ENCODE measurements around the gene IL17C.

The IL17C gene

DNA sequence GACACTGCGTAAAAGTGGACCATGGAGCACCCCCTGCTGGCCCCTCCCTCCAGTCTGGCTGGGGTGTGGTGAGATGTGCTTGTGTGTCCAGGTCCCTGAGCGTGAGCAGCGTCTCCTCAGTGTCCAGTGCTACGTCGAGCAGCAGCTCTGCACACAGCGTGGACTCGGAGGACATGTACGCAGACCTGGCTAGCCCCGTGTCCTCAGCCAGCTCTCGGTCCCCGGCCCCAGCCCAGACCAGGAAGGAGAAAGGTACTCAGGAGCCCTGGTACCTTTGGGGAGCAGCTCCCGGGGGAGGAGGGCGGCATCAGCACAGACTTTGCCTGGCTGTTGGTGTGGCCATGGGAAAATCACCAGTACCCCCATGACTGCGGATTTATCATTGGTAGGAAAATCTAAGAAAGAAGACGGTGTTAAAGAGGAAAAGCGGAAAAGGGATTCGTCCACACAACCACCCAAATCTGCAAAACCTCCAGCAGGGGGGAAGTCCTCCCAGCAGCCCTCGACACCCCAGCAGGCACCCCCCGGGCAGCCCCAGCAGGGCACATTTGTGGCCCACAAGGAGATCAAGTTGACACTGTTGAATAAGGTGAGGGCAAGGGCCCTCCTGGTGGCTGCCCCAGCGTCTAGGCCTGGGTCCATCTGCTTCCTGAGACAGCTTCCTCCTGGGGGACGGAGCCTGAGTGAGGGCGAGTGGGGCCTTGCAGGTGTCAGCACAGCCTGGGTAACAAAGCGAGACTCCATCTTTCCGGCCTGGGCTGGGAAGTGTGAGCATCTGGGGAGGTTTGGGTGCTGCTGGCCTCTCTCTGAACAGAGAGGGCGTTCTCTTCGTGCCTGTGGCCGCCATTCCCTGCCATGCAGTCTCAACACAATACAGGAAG is 10.6 kb upstream of the IL17C start:
- no peak for DNase-seq (ENCODE audit: low read depth)

- no peak for DNase-seq (ENCODE audit: low read depth)
These were observed 9.8 kb upstream of the IL17C start for GRCh38 chr16:88628512-88628974.

DNA sequence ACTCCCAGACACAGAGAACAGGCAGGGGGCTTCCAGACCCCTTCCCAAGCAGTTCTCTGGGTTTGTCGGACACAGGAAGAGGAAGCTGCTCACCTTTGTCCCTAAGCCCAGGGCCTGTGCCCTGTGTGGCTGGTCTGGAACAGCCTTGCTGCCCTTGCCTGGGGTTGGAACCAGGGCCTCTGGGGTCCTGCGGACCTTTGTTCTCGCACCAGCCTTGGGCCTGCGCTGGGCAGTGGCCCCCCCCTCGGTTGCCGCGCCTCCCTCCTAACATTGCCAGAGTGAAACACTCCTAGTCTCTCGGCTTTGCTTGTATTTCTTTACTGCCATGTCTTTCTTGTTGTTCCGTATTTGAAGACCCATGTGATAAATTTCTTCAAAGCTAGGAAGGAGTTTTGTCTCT is 8.5 kb upstream of the IL17C start:
- DNase-seq (ENCODE audit: low read depth) = no peak

DNA sequence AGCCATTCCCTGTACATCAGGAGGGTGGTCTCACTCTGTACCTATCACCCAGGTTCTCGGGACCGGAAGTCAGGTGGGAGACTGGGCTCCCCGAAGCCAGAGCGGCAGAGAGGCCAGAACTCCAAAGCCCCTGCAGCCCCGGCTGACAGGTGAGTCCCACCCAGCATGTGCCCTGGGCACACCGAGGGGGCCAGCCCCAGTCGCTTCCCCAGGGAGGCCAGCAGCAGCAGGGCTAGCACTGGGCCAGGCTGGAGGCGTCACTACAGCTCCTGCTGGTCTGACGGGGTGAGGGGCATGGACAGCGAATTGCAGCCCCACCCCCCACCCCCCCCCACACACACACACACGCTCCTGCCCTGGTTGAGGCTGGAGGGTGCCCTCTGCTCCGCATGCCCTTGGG is 7.9 kb upstream of the IL17C start:
- no peak for DNase-seq (ENCODE audit: low read depth)

GRCh38 chr16:88630941-88631340 is 7.4 kb upstream of the IL17C start:
- DNase-seq (ENCODE audit: low read depth) = no peak

- no peak for DNase-seq (ENCODE audit: low read depth)
These were observed 7.0 kb upstream of the IL17C start for GRCh38 chr16:88631384-88631783.

- DNase-seq (ENCODE audit: low read depth) = no peak
These were observed 6.3 kb upstream of the IL17C start for GRCh38 chr16:88631920-88632586.

GRCh38 chr16:88632587-88632930 is 5.8 kb upstream of the IL17C start:
- no peak for DNase-seq (ENCODE audit: low read depth)

GRCh38 chr16:88633684-88634140 is 4.7 kb upstream of the IL17C start:
- peak; percentile 18 for DNase-seq (ENCODE audit: low read depth)

GRCh38 chr16:88634141-88634993 is 4.0 kb upstream of the IL17C start:
- DNase-seq (ENCODE audit: low read depth) = peak; percentile 14

- no peak for DNase-seq (ENCODE audit: low read depth)
These were observed 3.2 kb upstream of the IL17C start for GRCh38 chr16:88634994-88635670.

DNA sequence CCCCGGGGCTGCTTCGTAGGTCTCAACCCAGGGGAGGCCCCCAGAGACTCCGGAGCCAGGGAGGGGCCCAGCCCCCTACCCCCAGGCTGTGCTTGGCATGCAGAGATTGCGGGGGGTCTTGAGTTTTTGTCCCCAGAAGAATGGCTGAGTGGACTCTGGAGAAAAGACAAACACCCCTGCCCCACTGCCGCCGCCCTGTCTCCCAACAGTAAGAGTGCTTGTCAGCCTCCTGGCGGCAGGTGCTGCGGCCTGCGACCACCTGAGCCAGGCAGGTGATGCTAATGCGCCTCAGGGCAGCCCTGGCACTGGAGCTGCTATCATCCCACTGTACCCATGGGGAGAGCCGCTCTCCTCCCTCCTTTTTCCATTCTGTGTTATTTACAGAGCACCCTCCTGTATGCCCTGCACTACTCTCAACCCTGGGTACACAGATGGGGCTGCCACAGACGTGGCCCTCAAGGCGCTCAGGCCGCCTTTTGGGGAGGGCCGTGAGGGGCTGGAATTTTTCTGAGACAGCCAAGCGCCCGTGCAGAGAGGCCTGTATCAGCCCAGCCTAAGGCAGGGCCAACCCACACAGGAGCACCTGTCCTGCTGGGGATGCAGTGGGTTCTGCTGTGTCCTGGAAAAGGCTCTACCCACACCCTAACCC is 2.6 kb upstream of the IL17C start:
- no peak for DNase-seq (ENCODE audit: low read depth)

- DNase-seq (ENCODE audit: low read depth) = no peak
These were observed 1.7 kb upstream of the IL17C start for GRCh38 chr16:88636488-88637265.

- DNase-seq (ENCODE audit: low read depth) = no peak
These were observed 1.1 kb downstream of the IL17C start for GRCh38 chr16:88639231-88640038.

DNA sequence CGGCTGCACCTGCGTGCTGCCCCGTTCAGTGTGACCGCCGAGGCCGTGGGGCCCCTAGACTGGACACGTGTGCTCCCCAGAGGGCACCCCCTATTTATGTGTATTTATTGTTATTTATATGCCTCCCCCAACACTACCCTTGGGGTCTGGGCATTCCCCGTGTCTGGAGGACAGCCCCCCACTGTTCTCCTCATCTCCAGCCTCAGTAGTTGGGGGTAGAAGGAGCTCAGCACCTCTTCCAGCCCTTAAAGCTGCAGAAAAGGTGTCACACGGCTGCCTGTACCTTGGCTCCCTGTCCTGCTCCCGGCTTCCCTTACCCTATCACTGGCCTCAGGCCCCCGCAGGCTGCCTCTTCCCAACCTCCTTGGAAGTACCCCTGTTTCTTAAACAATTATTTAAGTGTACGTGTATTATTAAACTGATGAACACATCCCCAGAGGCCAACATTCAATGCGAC is 1.7 kb downstream of the IL17C start:
- DNase-seq (ENCODE audit: low read depth) = no peak

DNA sequence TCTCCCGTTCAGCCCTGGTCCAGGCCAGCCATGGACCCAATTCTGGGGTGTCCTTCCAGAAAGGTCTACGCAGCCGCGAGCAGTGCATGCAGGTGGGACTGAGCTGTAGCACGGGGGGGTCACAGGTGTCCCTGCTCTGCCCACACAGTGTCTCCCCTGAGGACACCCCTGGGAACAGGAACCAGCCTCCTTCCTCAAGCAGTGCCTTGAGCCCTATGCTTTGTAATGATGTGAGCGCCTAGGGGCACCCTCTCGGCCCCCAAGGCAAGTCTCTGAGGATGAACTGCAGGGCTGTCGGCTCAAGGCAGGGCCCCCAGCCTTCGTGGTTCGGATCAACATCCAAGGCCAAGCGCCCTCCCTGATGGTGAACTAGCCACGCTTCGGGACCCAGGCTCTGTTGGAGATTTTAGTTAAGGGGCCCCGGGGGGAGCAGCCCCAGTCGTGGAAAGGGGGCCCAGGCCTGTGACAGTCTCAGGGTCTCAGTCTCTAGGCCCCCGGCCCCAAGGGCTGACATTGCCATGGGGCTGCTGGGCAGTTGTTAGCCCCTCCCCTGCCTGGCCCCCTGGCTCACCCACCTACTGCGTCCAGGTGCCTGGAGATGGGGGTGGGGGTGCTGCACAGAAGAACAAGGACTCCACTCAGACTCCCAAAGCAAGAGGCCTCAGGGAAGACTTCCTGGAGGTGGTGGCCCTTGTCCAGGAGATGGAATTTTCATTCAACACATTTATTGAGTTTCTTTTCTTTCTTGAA is 2.3 kb downstream of the IL17C start:
- no peak for DNase-seq (ENCODE audit: low read depth)

DNA sequence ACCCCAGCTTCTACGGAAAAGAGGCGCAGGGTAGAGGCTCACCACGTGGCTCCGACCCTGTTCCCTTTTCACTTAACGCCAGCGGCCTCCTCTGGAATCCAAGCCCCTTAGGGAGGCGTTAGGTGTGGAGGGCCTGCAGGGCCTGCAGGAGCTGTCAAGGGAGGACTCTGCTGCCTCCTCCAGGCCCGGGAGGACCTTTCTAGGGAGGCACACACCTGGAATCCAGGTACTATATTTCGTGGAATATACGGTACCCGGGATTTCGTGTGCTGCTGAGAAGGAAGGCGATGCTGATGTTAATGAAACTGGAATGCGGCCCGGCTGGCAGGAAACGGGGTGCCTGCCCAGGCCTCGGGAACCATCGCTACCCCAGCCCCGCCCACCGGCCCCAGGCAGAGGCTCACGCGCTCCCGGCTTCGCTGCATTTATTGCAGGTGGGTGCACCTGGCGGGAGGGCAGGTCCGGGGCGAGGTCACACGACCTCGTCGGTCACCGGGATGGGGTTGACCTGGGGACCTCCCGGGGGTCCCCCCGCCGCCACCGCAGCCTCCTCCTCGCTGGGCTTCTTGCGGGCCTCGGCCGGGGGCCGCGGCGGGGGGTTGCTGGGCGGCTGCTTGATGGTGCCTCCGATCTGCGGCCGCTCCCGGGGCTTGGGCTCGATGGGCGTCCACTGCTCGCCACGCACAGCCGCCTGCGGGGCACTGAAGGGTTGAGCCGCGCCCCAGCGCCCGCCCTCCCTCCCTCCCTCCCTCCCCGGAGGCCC is 4.7 kb downstream of the IL17C start:
- no peak for DNase-seq (ENCODE audit: low read depth)

DNA sequence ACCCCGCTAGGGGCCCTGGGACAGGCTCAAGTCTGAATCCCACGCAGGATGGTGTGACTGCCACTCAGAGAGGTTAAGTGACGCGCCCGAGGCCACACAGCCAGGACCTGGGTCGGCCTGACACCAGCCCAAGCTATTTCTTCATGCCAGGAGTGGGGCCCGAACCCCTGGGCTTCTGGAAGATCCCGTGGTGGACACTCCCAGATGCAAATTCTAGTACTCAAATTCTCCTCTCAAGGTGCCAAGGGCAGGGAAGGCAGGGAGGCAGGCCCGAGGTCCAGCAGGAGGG is 5.2 kb downstream of the IL17C start:
- DNase-seq (ENCODE audit: low read depth) = no peak

All from activated T-cell treated with anti-CD3 and anti-CD28 coated beads for 24 hours (primary cell).